Stimulated activated effector memory CD8-positive, alpha-beta T cell treated with anti-CD3 and anti-CD28 coated beads, Interleukin-12 subunit alpha, Interleukin-12 subunit beta, amount 100 ng/mL, for 72 hours (primary cell): ENCODE data around the gene PDE5A.
"Not testable (repeated sequence)": the region's sequence is repeated elsewhere in the genome, so short reads cannot be mapped to it uniquely, and the experiment has no call there.

Experiments used
- ATAC-seq: fragments of 150-1000 bp; cut with Tn5 transposase; 2 replicates; pipeline ENCODE4 v1.10.0; 2021
- DNase-seq, 2 donors: peaks; one replicate each; pipeline ENCODE4 v3.0.0; 2021 to 2022; ENCODE audit warnings: low spot score in 2 of 2
- H3K27ac Mint-ChIP-seq: one replicate; pipeline ENCODE4 v1.8.0; 2022; ENCODE audit warnings: mild to moderate bottlenecking, mixed read lengths
- H3K36me3 Mint-ChIP-seq: one replicate; pipeline ENCODE4 v1.8.0; 2022; ENCODE audit warnings: mild to moderate bottlenecking, mixed read lengths
- H3K4me1 Mint-ChIP-seq: one replicate; pipeline ENCODE4 v1.8.0; 2022; ENCODE audit warnings: mixed read lengths
- H3K4me3 Mint-ChIP-seq: one replicate; pipeline ENCODE4 v1.8.0; 2022; ENCODE audit warnings: mild to moderate bottlenecking, mixed read lengths
- H3K9me3 Mint-ChIP-seq: one replicate; pipeline ENCODE4 v1.8.0; 2022; ENCODE audit warnings: mixed read lengths

The PDE5A gene

DNA sequence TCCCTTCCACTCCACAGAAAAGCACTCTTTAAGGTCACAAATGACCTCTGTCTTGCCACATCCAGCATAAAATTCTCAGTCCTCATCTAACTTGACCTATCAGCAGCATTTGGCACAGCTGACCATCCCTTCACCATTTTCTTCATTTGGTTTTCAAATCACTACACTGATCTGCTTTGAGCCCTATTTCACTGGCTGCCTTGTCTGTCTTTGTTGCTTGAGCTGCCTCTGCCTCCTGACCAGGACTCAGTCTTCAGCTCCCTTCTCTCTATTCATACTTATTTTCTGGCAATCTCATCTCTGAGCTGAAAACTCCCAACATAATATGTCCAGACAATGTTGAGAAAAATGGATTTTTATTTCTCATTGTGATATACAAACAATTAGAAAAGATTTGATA is 27.7 kb upstream of the PDE5A start:
- no peaks in the 10 kb centered on the region for H3K4me1 Mint-ChIP-seq
- no peak overlapping the region for H3K27ac Mint-ChIP-seq
- no peaks in the 10 kb centered on the region for H3K36me3 Mint-ChIP-seq
- H3K9me3 Mint-ChIP-seq = no peaks in the 10 kb centered on the region
- DNase-seq (no peak), ATAC-seq (no peak)
- H3K4me3 Mint-ChIP-seq = no peak overlapping the region

- no peaks in the 10 kb centered on the region for H3K9me3 Mint-ChIP-seq
- ATAC-seq (no peak), DNase-seq (no peak)
- no peak overlapping the region for H3K27ac Mint-ChIP-seq
- no peak overlapping the region for H3K4me3 Mint-ChIP-seq
- H3K4me1 Mint-ChIP-seq = no peaks in the 10 kb centered on the region
- no peaks in the 10 kb centered on the region for H3K36me3 Mint-ChIP-seq
Observed at GRCh38 chr4:119655111-119655837, 26.7 kb upstream of the PDE5A start.

DNA sequence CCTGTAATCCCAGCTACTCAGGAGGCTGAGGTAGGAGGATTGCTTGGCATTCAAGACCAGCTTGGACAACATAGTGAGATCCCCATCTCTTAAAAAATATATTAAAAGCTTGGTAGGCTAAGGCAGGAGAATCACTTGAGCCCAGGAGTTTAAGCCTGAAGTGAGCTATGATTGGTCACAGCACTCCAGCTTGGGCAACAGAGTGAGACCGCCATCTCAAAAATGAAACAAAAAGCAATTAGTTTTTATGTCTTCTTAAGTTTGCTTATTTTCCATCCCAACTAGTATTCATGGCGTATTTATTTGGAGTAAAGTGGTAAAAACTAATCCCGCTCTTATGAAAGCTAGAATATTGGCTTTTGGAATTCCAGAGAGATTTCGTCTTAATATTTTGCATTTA is 25.4 kb upstream of the PDE5A start:
- Mint-ChIP-seq H3K9me3 (no peaks in the 10 kb centered on the region), H3K27ac (no peak overlapping the region), H3K36me3 (no peaks in the 10 kb centered on the region), H3K4me1 (no peaks in the 10 kb centered on the region), H3K4me3 (no peak overlapping the region)
- no peak for ATAC-seq
- DNase-seq = no peak

DNA sequence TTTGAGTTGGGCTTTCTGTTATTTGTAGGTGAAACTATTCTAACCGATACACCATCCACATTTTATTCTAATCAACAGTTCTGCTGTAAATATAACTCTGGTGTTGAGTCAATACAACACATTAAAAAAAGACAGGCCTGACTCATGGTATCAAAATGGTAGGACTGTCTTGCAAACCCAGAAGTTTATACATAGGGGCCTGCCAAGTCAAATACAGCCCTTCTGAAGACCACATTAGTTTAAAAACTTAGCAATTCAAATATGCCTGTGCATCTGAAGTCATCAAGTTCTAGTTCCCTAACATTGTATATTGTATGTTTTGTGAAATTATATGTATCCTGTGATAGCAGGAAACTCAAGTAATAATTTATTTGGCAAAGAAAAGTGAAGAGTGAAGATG is 24.4 kb upstream of the PDE5A start:
- no peaks in the 10 kb centered on the region for H3K9me3 Mint-ChIP-seq
- DNase-seq (no peak), ATAC-seq (no peak)
- H3K4me1 Mint-ChIP-seq = no peaks in the 10 kb centered on the region
- H3K4me3 Mint-ChIP-seq = no peak overlapping the region
- no peak overlapping the region for H3K27ac Mint-ChIP-seq
- no peaks in the 10 kb centered on the region for H3K36me3 Mint-ChIP-seq

DNA sequence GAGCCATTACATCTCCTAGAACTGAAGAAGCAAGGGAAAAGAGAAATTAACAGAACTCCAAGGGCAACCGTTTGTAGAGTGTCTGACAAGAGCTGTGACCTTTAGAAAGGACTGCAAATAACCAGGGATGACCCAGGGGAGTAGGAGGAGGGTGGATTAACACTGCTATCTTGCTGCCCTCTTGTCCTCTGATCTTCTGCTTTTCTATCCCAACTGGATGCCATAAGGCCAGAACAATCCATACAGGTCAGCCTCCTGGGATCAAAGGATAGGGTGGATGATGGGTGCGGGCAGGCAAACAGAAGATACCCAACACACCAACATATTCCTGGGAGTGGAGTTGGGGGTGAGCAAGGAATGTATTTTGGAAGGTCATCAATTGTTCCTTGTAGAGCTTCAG is 19.8 kb upstream of the PDE5A start:
- Mint-ChIP-seq H3K4me1 (no peaks in the 10 kb centered on the region), H3K27ac (no peak overlapping the region), H3K9me3 (no peaks in the 10 kb centered on the region), H3K36me3 (no peaks in the 10 kb centered on the region), H3K4me3 (no peak overlapping the region)
- ATAC-seq (no peak), DNase-seq (no peak)

- H3K36me3 Mint-ChIP-seq = no peaks in the 10 kb centered on the region
- DNase-seq = no peak
Observed at GRCh38 chr4:119647558-119647957, 19.0 kb upstream of the PDE5A start.

GRCh38 chr4:119646347-119647071 is 17.9 kb upstream of the PDE5A start:
- ATAC-seq (no peak), DNase-seq (no peak)
- Mint-ChIP-seq H3K9me3 (no peaks in the 10 kb centered on the region), H3K4me1 (no peaks in the 10 kb centered on the region), H3K36me3 (no peaks in the 10 kb centered on the region), H3K4me3 (no peak overlapping the region), H3K27ac (no peak overlapping the region)

More at GRCh38 chr4:119647558-119647957, 19.0 kb upstream of the PDE5A start:
- Mint-ChIP-seq H3K27ac (no peak overlapping the region), H3K9me3 (no peaks in the 10 kb centered on the region), H3K4me3 (no peak overlapping the region), H3K4me1 (no peaks in the 10 kb centered on the region)
- no peak for ATAC-seq

- Mint-ChIP-seq H3K36me3 (no peaks in the 10 kb centered on the region), H3K4me1 (no peaks in the 10 kb centered on the region), H3K27ac (no peak overlapping the region), H3K4me3 (no peak overlapping the region), H3K9me3 (no peaks in the 10 kb centered on the region)
- no peak for DNase-seq
- ATAC-seq = peak; percentile 47
Observed at GRCh38 chr4:119643306-119644042, 14.9 kb upstream of the PDE5A start.

DNA sequence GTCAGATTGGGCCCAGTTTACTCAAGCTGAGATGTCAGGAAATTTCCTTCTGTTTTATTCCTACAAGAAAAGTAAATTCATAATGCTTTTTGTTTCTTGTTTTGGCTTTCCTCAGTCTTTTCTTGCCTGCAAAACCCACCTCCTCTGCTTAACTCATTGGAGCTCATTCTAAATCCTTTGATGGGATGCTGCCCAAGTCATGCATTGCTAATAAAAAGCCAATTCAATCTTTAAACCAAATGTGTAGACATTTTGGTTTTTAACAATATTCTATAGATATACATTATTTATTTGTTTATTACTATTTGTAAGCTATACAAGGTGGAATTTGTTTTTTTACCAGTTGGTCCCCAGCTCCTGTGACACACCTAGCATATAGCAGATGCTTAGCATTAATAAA is 13.2 kb upstream of the PDE5A start:
- Mint-ChIP-seq H3K4me1 (no peaks in the 10 kb centered on the region), H3K36me3 (no peaks in the 10 kb centered on the region), H3K4me3 (no peak overlapping the region), H3K27ac (no peak overlapping the region), H3K9me3 (no peaks in the 10 kb centered on the region)
- ATAC-seq (no peak), DNase-seq (no peak)

- Mint-ChIP-seq H3K36me3 (no peaks in the 10 kb centered on the region), H3K27ac (no peak overlapping the region), H3K4me3 (no peak overlapping the region), H3K9me3 (no peaks in the 10 kb centered on the region), H3K4me1 (no peaks in the 10 kb centered on the region)
- no peak for ATAC-seq
- DNase-seq = no peak
Observed at GRCh38 chr4:119638359-119638758, 9.8 kb upstream of the PDE5A start.

DNA sequence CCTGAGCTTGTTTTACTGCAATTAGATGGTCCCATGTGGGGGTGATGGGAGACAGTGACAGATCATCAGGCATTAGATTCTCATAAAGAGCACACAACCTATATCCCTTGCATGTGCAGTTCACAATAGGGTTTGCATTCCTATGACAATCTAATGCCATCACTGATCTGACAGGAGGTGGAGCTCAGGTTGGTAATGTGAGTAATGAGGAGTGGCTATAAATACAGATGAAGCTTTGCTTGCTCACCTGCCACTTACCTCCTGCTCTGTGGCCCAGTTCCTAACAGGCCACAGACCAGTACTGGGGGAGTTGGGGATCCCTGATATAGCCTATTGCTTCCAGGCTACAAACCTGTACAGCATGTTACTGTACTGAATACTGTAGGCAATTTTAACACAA is 8.2 kb upstream of the PDE5A start:
- H3K27ac Mint-ChIP-seq, ATAC-seq, H3K9me3 Mint-ChIP-seq, H3K36me3 Mint-ChIP-seq, DNase-seq, H3K4me1 Mint-ChIP-seq, H3K4me3 Mint-ChIP-seq: not testable (repeated sequence)

DNA sequence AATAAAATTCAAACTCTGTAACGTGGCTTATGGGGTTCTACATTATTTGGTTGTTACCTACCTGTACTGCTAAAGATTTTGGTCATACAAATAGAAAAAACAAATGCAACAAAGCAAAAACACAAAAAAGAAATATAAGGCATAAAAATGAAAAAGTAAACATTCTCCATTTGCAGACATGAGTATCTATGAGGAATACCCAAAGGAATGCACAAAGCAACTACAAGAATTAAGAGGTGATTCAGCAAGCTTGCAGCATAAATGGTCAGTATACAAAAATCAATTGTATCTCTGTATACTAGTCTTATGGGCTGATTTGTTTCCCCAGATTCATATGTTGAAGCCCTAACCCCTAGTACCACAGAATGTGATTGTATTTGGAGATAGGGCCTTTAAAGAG is 3.6 kb upstream of the PDE5A start:
- ATAC-seq (no peak), DNase-seq (no peak)
- H3K4me1 Mint-ChIP-seq = peaks cover 13% of the 10 kb centered on the region
- H3K36me3 Mint-ChIP-seq = no peaks in the 10 kb centered on the region
- no peak overlapping the region for H3K27ac Mint-ChIP-seq
- no peak overlapping the region for H3K4me3 Mint-ChIP-seq
- H3K9me3 Mint-ChIP-seq = no peaks in the 10 kb centered on the region

GRCh38 chr4:119629142-119629471 is 503 bp upstream of the PDE5A start:
- no peaks in the 10 kb centered on the region for H3K9me3 Mint-ChIP-seq
- peak; percentile 58 for ATAC-seq
- no peak for DNase-seq
- H3K27ac Mint-ChIP-seq = no peak overlapping the region
- H3K4me3 Mint-ChIP-seq = peak overlapping the region; percentile 89
- H3K4me1 Mint-ChIP-seq = peaks cover 21% of the 10 kb centered on the region
- no peaks in the 10 kb centered on the region for H3K36me3 Mint-ChIP-seq

DNA sequence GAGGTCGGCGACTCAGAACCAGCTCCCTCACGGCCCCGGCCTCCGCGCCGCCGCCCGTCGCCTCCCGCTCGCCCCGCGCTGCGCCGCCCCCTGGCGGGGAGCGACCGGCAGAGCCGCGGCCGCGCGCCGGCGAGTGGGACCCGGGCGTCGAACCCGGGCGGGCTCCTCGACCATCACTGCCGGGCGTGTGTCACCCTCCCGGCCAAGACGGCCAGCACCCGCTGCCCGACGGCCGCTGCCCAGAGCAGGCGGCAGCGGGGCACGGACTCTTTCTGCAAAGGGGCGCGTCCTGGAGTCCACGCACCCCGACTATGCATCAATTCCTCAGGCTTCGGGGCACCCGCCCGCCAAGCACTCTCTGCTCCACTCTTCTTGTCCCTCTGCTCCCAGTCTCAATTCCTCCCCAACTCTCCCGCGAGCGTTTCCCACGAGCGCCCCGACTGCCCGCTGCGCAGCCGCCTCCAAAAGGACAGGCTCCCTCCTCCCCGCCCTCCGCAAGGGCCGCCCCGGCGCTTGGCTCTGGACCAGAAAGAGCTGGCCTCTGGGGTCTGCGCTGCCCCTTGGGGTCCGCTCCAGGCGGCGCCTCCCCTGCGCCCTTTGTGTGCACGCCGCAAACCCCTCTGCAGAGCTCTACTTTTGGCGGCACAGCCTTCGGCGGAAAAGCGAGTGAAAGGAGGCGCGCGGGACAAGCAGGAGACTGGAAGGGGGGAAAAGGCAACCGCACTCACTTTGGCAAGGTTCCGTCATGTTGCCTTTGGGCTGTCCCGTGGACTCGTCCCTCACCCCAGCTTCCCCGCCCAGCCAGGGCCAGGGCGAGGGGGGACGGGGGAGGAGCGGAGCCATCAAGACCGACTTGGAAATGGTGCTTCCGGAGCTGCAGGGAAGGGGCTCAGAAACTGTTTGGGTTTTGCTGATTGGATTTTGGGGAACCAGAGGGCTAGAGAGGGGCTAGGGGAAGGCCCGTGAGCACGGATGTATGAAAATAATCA is 1.0 kb downstream of the PDE5A start:
- no peaks in the 10 kb centered on the region for H3K9me3 Mint-ChIP-seq
- DNase-seq = peak; percentile 56 to 78
- no peak overlapping the region for H3K27ac Mint-ChIP-seq
- H3K36me3 Mint-ChIP-seq = no peaks in the 10 kb centered on the region
- peaks cover 21% of the 10 kb centered on the region for H3K4me1 Mint-ChIP-seq
- H3K4me3 Mint-ChIP-seq = peak overlapping the region; percentile 89
- peak; percentile 73 for ATAC-seq

DNA sequence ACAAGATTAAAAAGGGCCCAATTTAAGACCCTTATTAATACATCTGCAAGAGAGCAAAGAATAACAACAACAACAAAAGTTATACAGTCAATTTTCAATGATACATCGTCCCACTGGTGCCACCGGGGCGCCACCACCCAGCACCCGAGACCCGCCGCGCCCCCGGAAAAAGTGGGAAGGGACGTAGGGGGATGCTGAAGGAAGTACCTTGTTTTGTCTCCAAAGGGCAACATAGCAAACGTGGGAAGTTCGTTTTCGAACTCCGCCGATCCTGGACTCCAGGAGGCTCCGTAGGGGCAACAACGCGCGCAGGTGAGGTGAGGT is 1.7 kb downstream of the PDE5A start:
- Mint-ChIP-seq H3K27ac (no peak overlapping the region), H3K4me3 (peak overlapping the region; percentile 89), H3K4me1 (peaks cover 21% of the 10 kb centered on the region), H3K36me3 (no peaks in the 10 kb centered on the region), H3K9me3 (no peaks in the 10 kb centered on the region)
- ATAC-seq (no peak), DNase-seq (no peak)
